Coronary artery (tissue), 2 donors: ENCODE results near the gene ZBTB44.
"Not testable (repeated sequence)": the region's sequence is repeated elsewhere in the genome, so short reads cannot be mapped to it uniquely, and the experiment has no call there.

ENCODE experiments used
- DNase-seq: peaks from one replicate; pipeline ENCODE4 v3.0.0-alpha.2; 2017; ENCODE audit warnings: low spot score
- H3K27ac ChIP-seq, 2 donors: fragments of 200-600 bp; sonication (generic); one replicate each; pipeline ENCODE4 v1.5.1; 2016 to 2019
- H3K4me3 ChIP-seq: fragments of 200-600 bp; sonication (generic); 2 replicates; pipeline ENCODE4 v1.5.1; 2016; ENCODE audit warnings: mild to moderate bottlenecking, moderate library complexity
- CTCF ChIP-seq: fragments of 200-600 bp; sonication (generic); IDR thresholded peaks from one replicate; pipeline ENCODE4 v1.5.1; 2019; ENCODE audit warnings: antibody characterized with exemption

The ZBTB44 gene

DNA sequence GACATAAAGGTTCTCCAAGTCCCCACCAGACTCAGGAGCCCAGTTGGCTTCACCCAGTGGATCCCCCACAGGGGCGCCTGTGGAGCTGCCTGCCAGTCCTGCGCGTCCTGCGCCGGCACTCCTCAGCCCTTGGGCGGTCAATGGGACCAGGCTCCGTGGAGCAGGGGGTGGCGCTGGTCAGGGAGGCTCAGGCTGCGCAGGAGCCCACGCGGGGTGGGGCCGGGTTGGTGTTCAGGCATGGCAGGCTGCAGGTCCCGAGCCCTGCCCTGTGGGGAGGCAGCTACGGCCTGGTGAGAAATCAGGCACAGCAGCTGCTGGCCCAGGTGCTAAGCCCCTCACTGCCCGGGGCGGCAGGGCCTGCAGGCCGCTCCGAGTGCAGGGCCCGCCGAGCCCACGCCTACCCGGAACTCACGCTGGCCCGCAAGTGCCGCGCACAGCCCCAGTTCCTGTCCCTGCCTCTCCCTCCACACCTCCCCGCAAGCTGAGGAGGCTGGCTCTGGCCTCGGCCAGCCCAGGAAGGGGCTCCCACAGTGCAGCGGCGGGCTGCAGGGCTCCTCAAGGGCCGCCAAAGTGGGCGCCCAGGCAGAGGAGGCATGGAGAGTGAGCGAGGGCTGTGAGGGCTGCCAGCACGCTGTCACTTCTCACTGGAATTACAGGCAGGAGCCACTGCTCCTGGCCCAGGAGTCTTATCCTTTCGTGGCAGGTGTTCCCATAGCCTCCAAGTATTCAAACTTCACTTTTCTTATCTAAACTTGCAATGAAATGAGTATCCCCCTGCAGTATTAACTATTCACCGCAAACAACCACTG, 22.8 kb upstream of the ZBTB44 start:
- DNase-seq, result no peak
- H3K4me3 ChIP-seq, result no peak overlapping the region
- no peak for TF ChIP-seq CTCF
- H3K27ac ChIP-seq, result no peak overlapping the region

DNA sequence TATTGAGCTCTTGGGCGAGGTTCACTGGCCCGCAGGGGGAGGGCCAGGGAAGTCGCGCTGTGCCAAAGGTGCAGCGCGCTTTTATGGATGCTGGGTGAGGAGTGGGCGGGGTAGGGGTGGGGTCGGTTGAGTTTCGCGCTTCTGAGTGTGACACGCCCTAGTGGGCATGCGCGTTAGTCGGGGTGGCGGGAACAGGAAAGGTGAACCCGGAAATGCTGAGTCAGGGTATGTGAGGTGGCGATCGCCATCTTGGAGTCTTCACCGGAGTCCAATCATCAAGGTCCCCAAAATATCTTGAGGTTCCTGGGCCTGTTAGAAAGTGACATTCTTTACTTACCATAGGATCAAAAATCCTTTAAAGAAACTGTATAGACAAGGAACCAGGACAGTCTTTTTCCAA, 16.7 kb upstream of the ZBTB44 start:
- not testable (repeated sequence) for H3K4me3 ChIP-seq, H3K27ac ChIP-seq, DNase-seq

DNA sequence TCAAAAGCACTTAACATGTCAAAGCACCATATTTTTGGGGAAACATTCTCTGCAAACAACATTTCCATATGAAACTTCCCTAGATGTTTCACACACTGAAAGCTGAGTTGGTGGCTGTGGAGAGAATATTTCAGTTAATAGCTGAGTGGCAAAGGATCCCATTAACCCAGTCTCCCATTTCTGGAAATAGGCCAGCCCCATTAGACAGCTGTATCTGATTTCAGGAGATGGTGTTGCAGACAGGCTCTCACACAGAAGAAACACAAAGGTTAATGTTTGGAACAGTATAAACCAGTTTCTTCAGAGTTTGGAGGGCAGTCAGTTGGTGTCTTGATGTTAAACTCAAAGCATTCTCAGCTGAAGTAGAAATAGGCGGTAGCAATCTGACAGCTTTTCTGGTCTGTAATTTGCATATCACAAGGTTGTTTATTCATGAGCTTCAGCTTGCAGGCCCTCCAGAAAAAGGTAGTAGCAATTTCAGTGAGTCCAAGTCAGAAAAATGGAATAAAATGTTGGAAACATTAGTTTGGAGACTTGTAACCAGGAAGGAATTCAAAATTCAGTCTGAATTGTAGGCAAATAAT, 15.5 kb upstream of the ZBTB44 start:
- TF ChIP-seq CTCF, result no peak
- H3K27ac ChIP-seq, result no peak overlapping the region
- no peak for DNase-seq
- no peak overlapping the region for H3K4me3 ChIP-seq

DNA sequence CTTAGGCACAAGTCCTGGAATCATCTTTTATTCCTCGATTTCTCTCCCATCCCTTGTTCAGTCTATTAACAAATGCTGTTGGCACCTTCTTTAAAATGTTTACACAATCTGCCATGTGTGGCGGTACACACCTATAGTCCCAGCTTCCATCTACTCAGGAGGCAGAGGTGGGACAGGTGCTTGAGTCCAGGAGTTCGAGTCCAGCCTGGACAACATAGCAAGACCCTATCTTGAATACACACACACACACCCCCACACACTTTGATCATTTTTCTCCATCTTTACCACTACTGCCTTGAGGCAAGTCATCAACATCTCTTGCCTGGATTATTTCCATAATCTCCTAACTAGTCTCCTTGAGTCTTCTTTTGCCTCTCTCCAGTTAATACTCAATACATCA, 13.7 kb upstream of the ZBTB44 start:
- DNase-seq, result no peak
- Histone ChIP-seq H3K27ac (no peak overlapping the region), H3K4me3 (no peak overlapping the region)
- no peak for TF ChIP-seq CTCF

DNA sequence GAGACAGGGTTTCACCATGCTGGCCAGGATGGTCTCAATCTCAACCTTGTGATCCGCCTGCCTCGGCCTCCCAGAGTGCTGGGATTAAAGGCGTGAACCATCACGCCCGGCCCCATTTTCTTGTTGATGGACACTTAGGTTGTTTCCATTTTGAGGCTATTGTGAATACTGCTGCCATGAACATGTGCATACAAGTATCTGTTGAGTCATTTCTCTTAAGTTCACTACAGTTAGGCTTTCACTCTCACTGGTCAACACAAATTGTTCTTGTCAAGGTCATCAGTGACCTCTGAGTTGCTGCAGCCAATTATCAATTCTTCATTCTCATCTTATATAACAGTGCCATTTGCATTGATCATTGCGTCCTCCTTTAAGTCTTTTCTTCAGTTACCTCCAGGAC, 13.0 kb upstream of the ZBTB44 start:
- no peak for DNase-seq
- no peak overlapping the region for H3K4me3 ChIP-seq
- no peak for TF ChIP-seq CTCF
- H3K27ac ChIP-seq, result no peak overlapping the region

DNA sequence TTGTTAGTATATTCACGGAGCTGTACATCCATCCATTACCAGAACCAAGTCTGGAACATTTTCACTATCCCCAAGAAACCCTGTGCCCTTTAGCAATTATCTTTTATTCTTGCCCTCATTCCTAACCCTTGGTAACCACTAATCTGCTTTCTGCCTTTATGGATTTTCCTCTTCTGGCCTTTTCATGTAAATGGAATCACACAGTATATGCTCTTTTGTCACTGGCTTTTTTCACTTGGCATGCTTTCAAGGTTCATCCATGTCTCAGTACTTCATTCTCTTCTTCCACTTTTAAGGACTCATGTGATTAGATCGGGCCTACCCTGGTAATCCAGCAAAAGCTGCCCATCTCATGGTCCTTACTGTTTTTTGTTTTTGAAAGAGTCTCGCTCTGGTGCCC, 11.0 kb upstream of the ZBTB44 start:
- no peak for TF ChIP-seq CTCF
- H3K27ac ChIP-seq, result no peak overlapping the region
- no peak overlapping the region for H3K4me3 ChIP-seq
- DNase-seq, result no peak

- TF ChIP-seq CTCF, result no peak
- DNase-seq, result no peak
- Histone ChIP-seq H3K27ac (no peak overlapping the region), H3K4me3 (no peak overlapping the region)
Measured at GRCh38 chr11:130323452-130324450, 9.0 kb upstream of the ZBTB44 start.
